ENCODE measurements around the gene NLK. TPM values are rescaled to one million over a fixed set of nuclear protein-coding genes. Genes with fewer than 3 reads are reported as not detected.

Gene NLK
- total and polyA plus RNA-seq, 2 donors = 18.8 to 23.5 TPM

DNA sequence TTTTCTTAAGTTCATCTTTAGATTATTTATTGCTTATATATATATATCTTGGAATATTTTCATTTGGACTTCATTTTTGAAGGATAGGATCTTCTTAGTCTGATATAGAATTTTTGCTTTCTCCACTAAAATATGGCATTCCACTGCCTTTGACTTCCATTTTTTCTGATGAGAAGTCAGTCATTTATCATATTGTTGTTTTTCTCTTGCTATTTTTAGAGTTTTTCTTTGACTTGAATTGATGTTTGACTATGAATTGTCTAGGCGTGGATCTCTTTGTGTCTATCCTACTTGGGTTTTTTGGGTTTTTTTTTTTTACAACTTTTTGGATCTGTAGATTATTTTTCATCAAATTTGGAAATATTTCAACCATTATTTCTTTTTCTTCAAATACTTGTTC is 67.7 kb downstream of the NLK start:
- no peaks in the 10 kb centered on the region for H3K9me3 ChIP-seq (ENCODE audit: control insufficient read depth in 2 of 2, insufficient read depth in 1 of 2, low read length in 1 of 2)
- H3K36me3 ChIP-seq (ENCODE audit: control insufficient read depth in 2 of 2, insufficient read depth in 2 of 2, low read length in 1 of 2) = no peaks in the 10 kb centered on the region
- no peak overlapping the region for H3K4me3 ChIP-seq (ENCODE audit: low read length in 2 of 2)
- no peak for DNase-seq (ENCODE audit: low read depth in 6 of 9, low spot score in 9 of 9)
- 100% methylated on average over 1 of the region's 1 CpG for WGBS
- no peaks in the 10 kb centered on the region for H3K4me1 ChIP-seq (ENCODE audit: control insufficient read depth in 2 of 2, insufficient read depth in 2 of 2, low read length in 2 of 2)
- no peaks in the 10 kb centered on the region for H3K27me3 ChIP-seq (ENCODE audit: control insufficient read depth in 2 of 2, insufficient read depth in 1 of 2, low read length in 1 of 2)
- H3K27ac ChIP-seq (ENCODE audit: low read depth in 1 of 2, low read length in 1 of 2) = no peak overlapping the region

DNA sequence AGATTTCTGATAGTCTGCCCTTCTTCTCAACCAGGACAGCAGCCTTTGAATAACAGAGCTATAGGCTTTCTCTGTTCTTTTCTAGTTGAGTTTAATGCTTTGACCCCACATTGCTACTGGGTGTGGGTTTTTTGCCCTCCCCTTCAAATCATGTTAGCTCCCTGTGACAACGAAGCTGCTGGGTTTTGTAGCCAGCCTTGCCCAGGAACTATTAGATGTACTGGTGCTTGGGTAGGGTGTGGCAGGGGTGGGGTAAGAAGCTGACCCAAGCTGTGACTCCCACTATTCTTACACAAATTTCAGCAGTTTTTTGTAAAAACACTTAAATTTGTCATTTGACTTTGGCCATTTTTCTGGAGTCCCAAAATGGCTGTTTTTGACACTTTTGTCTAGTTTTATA is 69.7 kb downstream of the NLK start:
- H3K9me3 ChIP-seq (ENCODE audit: control insufficient read depth in 2 of 2, insufficient read depth in 1 of 2, low read length in 1 of 2) = no peaks in the 10 kb centered on the region
- H3K27ac ChIP-seq (ENCODE audit: low read depth in 1 of 2, low read length in 1 of 2) = no peak overlapping the region
- H3K4me3 ChIP-seq (ENCODE audit: low read length in 2 of 2) = no peak overlapping the region
- DNase-seq (ENCODE audit: low read depth in 6 of 9, low spot score in 9 of 9) = no peak
- no peaks in the 10 kb centered on the region for H3K27me3 ChIP-seq (ENCODE audit: control insufficient read depth in 2 of 2, insufficient read depth in 1 of 2, low read length in 1 of 2)
- no peaks in the 10 kb centered on the region for H3K4me1 ChIP-seq (ENCODE audit: control insufficient read depth in 2 of 2, insufficient read depth in 2 of 2, low read length in 2 of 2)
- 90% methylated on average over 1 of the region's 1 CpG for WGBS
- no peaks in the 10 kb centered on the region for H3K36me3 ChIP-seq (ENCODE audit: control insufficient read depth in 2 of 2, insufficient read depth in 2 of 2, low read length in 1 of 2)

DNA sequence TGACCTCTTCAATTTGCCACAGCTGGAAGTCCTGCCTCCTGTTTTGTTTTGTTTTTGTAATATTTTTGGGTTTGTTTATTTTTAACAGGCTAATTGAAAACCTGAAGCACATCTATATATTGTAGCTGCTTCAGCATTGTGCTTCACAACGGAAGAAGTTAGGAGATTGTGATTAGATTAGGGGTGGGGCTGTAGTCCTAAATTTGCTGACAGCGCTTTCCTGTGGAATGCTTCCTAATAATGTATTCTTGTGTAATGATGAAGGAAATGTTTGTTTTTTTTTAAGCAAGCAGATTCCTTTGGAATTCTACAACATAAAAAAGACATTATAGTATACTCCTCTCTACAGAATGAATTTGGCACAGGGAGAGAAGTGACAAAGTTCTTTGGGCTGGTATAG is 70.1 kb downstream of the NLK start:
- Histone ChIP-seq H3K27ac (ENCODE audit: low read depth in 1 of 2, low read length in 1 of 2) (no peak overlapping the region), H3K4me3 (ENCODE audit: low read length in 2 of 2) (no peak overlapping the region), H3K9me3 (ENCODE audit: control insufficient read depth in 2 of 2, insufficient read depth in 1 of 2, low read length in 1 of 2) (no peaks in the 10 kb centered on the region), H3K4me1 (ENCODE audit: control insufficient read depth in 2 of 2, insufficient read depth in 2 of 2, low read length in 2 of 2) (no peaks in the 10 kb centered on the region), H3K36me3 (ENCODE audit: control insufficient read depth in 2 of 2, insufficient read depth in 2 of 2, low read length in 1 of 2) (no peaks in the 10 kb centered on the region), H3K27me3 (ENCODE audit: control insufficient read depth in 2 of 2, insufficient read depth in 1 of 2, low read length in 1 of 2) (no peaks in the 10 kb centered on the region)
- DNase-seq (ENCODE audit: low read depth in 6 of 9, low spot score in 9 of 9) = no peak
- WGBS = 93% methylated on average over 2 of the region's 2 CpGs

DNA sequence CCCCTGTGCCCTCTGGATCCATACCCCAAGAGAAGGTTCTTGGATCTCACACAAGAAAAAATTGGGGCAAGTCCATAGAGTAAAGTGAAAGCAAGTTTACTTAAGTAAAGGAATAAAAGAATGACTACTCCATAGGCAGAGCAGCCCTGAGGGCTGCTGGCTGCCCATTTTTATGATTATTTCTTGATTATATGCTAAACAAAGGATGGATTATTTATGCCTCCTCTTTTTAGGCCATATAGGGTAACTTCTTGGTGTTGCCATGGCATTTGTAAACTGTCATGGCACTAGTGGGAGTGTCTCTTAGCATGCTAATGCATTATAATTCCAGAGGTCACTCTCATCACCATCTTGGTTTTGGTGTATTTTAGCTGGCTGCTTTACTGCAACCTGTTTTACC is 70.8 kb downstream of the NLK start:
- no peaks in the 10 kb centered on the region for H3K27me3 ChIP-seq (ENCODE audit: control insufficient read depth in 2 of 2, insufficient read depth in 1 of 2, low read length in 1 of 2)
- no peaks in the 10 kb centered on the region for H3K9me3 ChIP-seq (ENCODE audit: control insufficient read depth in 2 of 2, insufficient read depth in 1 of 2, low read length in 1 of 2)
- no peak for DNase-seq (ENCODE audit: low read depth in 6 of 9, low spot score in 9 of 9)
- no peaks in the 10 kb centered on the region for H3K36me3 ChIP-seq (ENCODE audit: control insufficient read depth in 2 of 2, insufficient read depth in 2 of 2, low read length in 1 of 2)
- no peak overlapping the region for H3K27ac ChIP-seq (ENCODE audit: low read depth in 1 of 2, low read length in 1 of 2)
- no peaks in the 10 kb centered on the region for H3K4me1 ChIP-seq (ENCODE audit: control insufficient read depth in 2 of 2, insufficient read depth in 2 of 2, low read length in 2 of 2)
- H3K4me3 ChIP-seq (ENCODE audit: low read length in 2 of 2) = no peak overlapping the region

- H3K4me3 ChIP-seq (ENCODE audit: low read length in 2 of 2) = no peak overlapping the region
- H3K36me3 ChIP-seq (ENCODE audit: control insufficient read depth in 2 of 2, insufficient read depth in 2 of 2, low read length in 1 of 2) = no peaks in the 10 kb centered on the region
- H3K4me1 ChIP-seq (ENCODE audit: control insufficient read depth in 2 of 2, insufficient read depth in 2 of 2, low read length in 2 of 2) = no peaks in the 10 kb centered on the region
- 100% methylated on average over 1 of the region's 1 CpG for WGBS
- no peaks in the 10 kb centered on the region for H3K9me3 ChIP-seq (ENCODE audit: control insufficient read depth in 2 of 2, insufficient read depth in 1 of 2, low read length in 1 of 2)
- H3K27ac ChIP-seq (ENCODE audit: low read depth in 1 of 2, low read length in 1 of 2) = no peak overlapping the region
- DNase-seq (ENCODE audit: low read depth in 6 of 9, low spot score in 9 of 9) = no peak
- no peaks in the 10 kb centered on the region for H3K27me3 ChIP-seq (ENCODE audit: control insufficient read depth in 2 of 2, insufficient read depth in 1 of 2, low read length in 1 of 2)
Observed at GRCh38 chr17:28115046-28115445, 72.6 kb downstream of the NLK start.

- Histone ChIP-seq H3K27ac (ENCODE audit: low read depth in 1 of 2, low read length in 1 of 2) (no peak overlapping the region), H3K4me1 (ENCODE audit: control insufficient read depth in 2 of 2, insufficient read depth in 2 of 2, low read length in 2 of 2) (no peaks in the 10 kb centered on the region), H3K9me3 (ENCODE audit: control insufficient read depth in 2 of 2, insufficient read depth in 1 of 2, low read length in 1 of 2) (no peaks in the 10 kb centered on the region), H3K27me3 (ENCODE audit: control insufficient read depth in 2 of 2, insufficient read depth in 1 of 2, low read length in 1 of 2) (no peaks in the 10 kb centered on the region), H3K36me3 (ENCODE audit: control insufficient read depth in 2 of 2, insufficient read depth in 2 of 2, low read length in 1 of 2) (no peaks in the 10 kb centered on the region), H3K4me3 (ENCODE audit: low read length in 2 of 2) (no peak overlapping the region)
- no peak for DNase-seq (ENCODE audit: low read depth in 6 of 9, low spot score in 9 of 9)
Observed at GRCh38 chr17:28117304-28117703, 74.8 kb downstream of the NLK start.

GRCh38 chr17:28118362-28118761 is 75.9 kb downstream of the NLK start:
- H3K27ac ChIP-seq (ENCODE audit: low read depth in 1 of 2, low read length in 1 of 2) = peak overlapping the region in 1 of 2 donors; percentile 13
- no peaks in the 10 kb centered on the region for H3K4me1 ChIP-seq (ENCODE audit: control insufficient read depth in 2 of 2, insufficient read depth in 2 of 2, low read length in 2 of 2)
- no peaks in the 10 kb centered on the region for H3K27me3 ChIP-seq (ENCODE audit: control insufficient read depth in 2 of 2, insufficient read depth in 1 of 2, low read length in 1 of 2)
- no peak overlapping the region for H3K4me3 ChIP-seq (ENCODE audit: low read length in 2 of 2)
- H3K9me3 ChIP-seq (ENCODE audit: control insufficient read depth in 2 of 2, insufficient read depth in 1 of 2, low read length in 1 of 2) = no peaks in the 10 kb centered on the region
- WGBS = 5% methylated on average over 1 of the region's 1 CpG
- peak in 2 of 9 donors; percentile 10 to 31 for DNase-seq (ENCODE audit: low read depth in 6 of 9, low spot score in 9 of 9)
- peaks cover 0 to 7% of the 10 kb centered on the region in 2 donors for H3K36me3 ChIP-seq (ENCODE audit: control insufficient read depth in 2 of 2, insufficient read depth in 2 of 2, low read length in 1 of 2)

DNA sequence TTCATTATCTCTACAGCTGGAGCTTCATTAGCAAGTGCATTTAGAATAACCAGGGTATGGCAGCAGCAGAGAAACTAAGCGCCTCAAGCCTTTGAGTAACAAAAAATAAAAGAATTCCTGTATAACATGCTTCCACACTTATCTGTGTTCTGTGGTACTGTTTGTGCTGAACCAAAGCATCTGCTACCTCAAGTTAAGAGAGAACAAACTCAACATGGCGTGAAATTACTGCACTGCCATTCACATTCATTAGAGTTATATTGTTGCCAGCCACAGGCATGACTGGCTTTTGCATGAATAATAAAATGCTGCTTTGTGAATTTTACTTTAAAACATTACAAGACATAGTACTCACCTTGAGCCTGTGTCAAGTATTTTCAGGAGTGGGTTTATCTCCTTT is 76.6 kb downstream of the NLK start:
- Histone ChIP-seq H3K4me1 (ENCODE audit: control insufficient read depth in 2 of 2, insufficient read depth in 2 of 2, low read length in 2 of 2) (no peaks in the 10 kb centered on the region), H3K9me3 (ENCODE audit: control insufficient read depth in 2 of 2, insufficient read depth in 1 of 2, low read length in 1 of 2) (no peaks in the 10 kb centered on the region), H3K27me3 (ENCODE audit: control insufficient read depth in 2 of 2, insufficient read depth in 1 of 2, low read length in 1 of 2) (no peaks in the 10 kb centered on the region), H3K4me3 (ENCODE audit: low read length in 2 of 2) (no peak overlapping the region), H3K36me3 (ENCODE audit: control insufficient read depth in 2 of 2, insufficient read depth in 2 of 2, low read length in 1 of 2) (peaks cover 0 to 7% of the 10 kb centered on the region in 2 donors), H3K27ac (ENCODE audit: low read depth in 1 of 2, low read length in 1 of 2) (no peak overlapping the region)
- no peak for DNase-seq (ENCODE audit: low read depth in 6 of 9, low spot score in 9 of 9)
- 99% methylated on average over 2 of the region's 2 CpGs for WGBS

DNA sequence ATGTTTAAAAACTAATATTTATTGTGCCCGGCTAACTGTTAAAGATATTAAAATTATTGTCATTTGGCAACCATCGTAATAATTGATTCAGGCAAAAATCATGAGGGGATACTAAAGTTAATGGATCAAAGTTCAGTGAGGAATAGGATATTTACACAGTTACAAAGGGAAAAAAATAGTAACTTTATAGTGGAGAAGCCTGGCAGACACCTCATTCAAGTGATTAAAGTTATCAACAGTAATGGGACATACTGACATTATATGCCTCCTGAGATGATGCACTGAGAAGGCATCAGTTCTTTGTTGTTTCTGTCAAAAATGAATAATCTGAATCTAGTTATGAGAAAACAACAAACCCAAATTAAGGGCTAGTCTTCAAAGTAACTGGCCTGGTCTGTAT is 77.1 kb downstream of the NLK start:
- WGBS = 99% methylated on average over 2 of the region's 2 CpGs
- H3K36me3 ChIP-seq (ENCODE audit: control insufficient read depth in 2 of 2, insufficient read depth in 2 of 2, low read length in 1 of 2) = peaks cover 0 to 7% of the 10 kb centered on the region in 2 donors
- no peaks in the 10 kb centered on the region for H3K9me3 ChIP-seq (ENCODE audit: control insufficient read depth in 2 of 2, insufficient read depth in 1 of 2, low read length in 1 of 2)
- no peaks in the 10 kb centered on the region for H3K27me3 ChIP-seq (ENCODE audit: control insufficient read depth in 2 of 2, insufficient read depth in 1 of 2, low read length in 1 of 2)
- DNase-seq (ENCODE audit: low read depth in 6 of 9, low spot score in 9 of 9) = no peak
- no peaks in the 10 kb centered on the region for H3K4me1 ChIP-seq (ENCODE audit: control insufficient read depth in 2 of 2, insufficient read depth in 2 of 2, low read length in 2 of 2)
- H3K4me3 ChIP-seq (ENCODE audit: low read length in 2 of 2) = no peak overlapping the region
- no peak overlapping the region for H3K27ac ChIP-seq (ENCODE audit: low read depth in 1 of 2, low read length in 1 of 2)

DNA sequence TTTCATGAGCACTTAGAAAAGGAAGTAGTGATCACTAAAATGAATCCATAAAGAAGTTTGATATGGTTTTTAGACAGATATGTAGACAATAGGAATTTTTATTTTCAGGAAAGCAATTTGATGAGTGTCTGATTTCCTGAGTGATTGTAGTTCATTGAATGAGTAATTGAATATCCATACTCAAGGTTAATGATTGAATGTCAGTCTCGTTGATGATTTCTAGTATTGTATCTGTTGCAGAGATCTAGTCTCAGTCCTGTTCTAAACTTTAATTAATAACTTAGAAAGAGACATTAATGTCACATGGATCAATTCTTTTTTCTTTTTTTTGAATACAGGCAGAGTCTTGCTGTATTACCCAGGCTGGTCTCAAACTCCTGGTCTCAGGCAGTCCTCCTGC is 78.3 kb downstream of the NLK start:
- H3K9me3 ChIP-seq (ENCODE audit: control insufficient read depth in 2 of 2, insufficient read depth in 1 of 2, low read length in 1 of 2) = no peaks in the 10 kb centered on the region
- no peak overlapping the region for H3K27ac ChIP-seq (ENCODE audit: low read depth in 1 of 2, low read length in 1 of 2)
- 96% methylated on average over 1 of the region's 1 CpG for WGBS
- H3K4me3 ChIP-seq (ENCODE audit: low read length in 2 of 2) = no peak overlapping the region
- peaks cover 0 to 7% of the 10 kb centered on the region in 2 donors for H3K36me3 ChIP-seq (ENCODE audit: control insufficient read depth in 2 of 2, insufficient read depth in 2 of 2, low read length in 1 of 2)
- no peaks in the 10 kb centered on the region for H3K4me1 ChIP-seq (ENCODE audit: control insufficient read depth in 2 of 2, insufficient read depth in 2 of 2, low read length in 2 of 2)
- no peaks in the 10 kb centered on the region for H3K27me3 ChIP-seq (ENCODE audit: control insufficient read depth in 2 of 2, insufficient read depth in 1 of 2, low read length in 1 of 2)
- DNase-seq (ENCODE audit: low read depth in 6 of 9, low spot score in 9 of 9) = no peak

All from thymus (tissue), 11 donors.